ENCODE results near the gene DGUOK. TPM values are rescaled to one million over a fixed set of nuclear protein-coding genes. Genes with fewer than 3 reads are reported as not detected.

The DGUOK gene
- total and polyA plus RNA-seq, 2 experiments from 2014 or later = 68.0 to 116 TPM

DNA sequence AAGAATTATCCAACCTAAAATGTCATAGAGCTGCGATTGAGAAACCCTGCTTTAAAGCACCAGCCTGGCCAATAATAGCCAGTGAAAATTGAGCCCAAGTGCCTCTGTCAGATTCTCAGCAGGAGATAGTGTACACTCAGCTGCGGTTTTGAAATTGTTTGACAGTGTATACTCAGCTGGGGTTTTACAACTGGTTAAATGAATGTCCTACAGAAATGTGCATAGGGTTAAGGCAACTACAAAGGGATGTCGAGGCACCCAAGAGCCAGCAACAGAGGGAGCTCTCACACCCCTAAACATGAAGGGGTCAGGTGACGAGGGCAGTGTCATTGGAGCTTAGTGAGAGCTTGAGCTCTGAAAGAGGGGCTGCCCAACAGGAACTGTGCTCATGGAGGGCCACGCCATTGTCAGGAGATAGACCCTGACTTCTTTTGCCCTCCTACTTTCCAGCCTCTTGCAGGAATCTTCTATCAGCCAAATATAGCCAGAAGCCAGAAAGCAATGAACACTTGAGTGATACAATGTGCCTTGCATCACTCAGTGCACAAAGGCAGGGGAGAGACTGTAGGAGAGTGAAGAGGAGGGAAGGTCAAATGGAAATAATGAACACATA is 18.7 kb upstream of the DGUOK start:
- Histone ChIP-seq H3K36me3 (replicated peaks; ENCODE audit: insufficient read depth, low read depth) (no peaks in the 10 kb centered on the region), H2AFZ (no peak overlapping the region), H3K27ac (no peak overlapping the region), H3K4me1 (ENCODE audit: insufficient read depth) (no peaks in the 10 kb centered on the region), H3K4me3 (no peak overlapping the region), H3K4me2 (no peak overlapping the region), H3K9me2 (replicated peaks; ENCODE audit: insufficient read depth) (no peaks in the 10 kb centered on the region), H4K20me1 (ENCODE audit: insufficient read depth, poor library complexity, severe bottlenecking) (no peaks in the 10 kb centered on the region), H3K79me2 (no peaks in the 10 kb centered on the region), H3K27me3 (no peaks in the 10 kb centered on the region), H3K9me3 (ENCODE audit: low read depth) (no peaks in the 10 kb centered on the region)
- peak; percentile 23 for DNase-seq (ENCODE audit: low spot score)
- TF ChIP-seq CTCF (IDR thresholded peaks at IDR 0.05; ENCODE audit: poor library complexity) (peak; percentile 21), EZH2phosphoT487 (IDR thresholded peaks at IDR 0.05; ENCODE audit: low read depth, severe bottlenecking, unreplicated experiment) (no peak), EZH2 (IDR thresholded peaks at IDR 0.05; ENCODE audit: borderline replicate concordance) (no peak)
- WGBS (ENCODE audit: low lambda C conversion rate, missing lambda C conversion rate) = 39% methylated on average over 5 of the region's 5 CpGs

DNA sequence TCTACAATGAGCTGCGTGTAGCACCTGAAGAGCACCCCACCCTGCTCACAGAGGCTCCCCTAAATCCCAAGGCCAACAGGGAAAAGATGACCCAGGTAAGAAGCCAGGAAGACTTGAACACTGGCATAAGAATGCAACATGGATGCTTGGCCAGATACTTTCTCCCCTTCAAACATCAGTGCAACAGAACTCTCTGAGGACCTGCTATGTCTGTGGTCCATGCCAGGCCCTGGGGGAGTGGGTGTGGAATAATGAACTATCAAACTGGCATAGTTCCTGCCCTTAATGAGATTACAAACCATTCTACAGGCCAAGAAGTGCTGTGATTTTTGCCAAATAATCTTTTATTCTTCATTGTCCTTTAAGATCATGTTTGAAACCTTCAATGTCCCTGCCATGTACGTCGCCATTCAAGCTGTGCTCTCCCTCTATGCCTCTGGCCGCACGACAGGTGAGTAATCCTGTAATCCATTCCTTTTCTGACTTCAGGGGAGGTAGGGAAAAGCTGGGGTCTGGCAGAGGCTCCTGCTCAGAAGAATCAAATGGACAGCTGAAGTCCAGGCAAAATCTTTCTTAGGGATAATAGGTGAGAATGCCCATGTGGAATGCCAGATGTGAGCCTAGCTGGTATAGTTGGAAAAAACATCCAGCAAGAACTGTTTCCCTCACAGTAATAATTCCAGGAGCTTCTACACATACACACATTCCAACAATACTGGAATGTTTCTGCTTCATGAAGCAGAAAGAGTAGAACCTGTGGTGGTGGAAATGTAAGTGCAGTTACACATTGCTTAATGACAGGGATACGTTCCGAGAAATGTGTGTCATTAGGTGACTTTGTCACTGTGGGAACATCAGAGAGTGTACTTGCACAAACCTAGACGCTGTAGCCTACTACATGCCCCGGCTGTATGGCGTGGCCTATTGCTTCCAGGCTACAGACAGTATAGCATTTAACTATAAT is 17.7 kb upstream of the DGUOK start:
- Histone ChIP-seq H3K9me3 (ENCODE audit: low read depth) (no peaks in the 10 kb centered on the region), H3K79me2 (no peaks in the 10 kb centered on the region), H3K27me3 (no peaks in the 10 kb centered on the region), H3K9me2 (replicated peaks; ENCODE audit: insufficient read depth) (no peaks in the 10 kb centered on the region), H3K4me2 (no peak overlapping the region), H3K36me3 (replicated peaks; ENCODE audit: insufficient read depth, low read depth) (no peaks in the 10 kb centered on the region), H3K27ac (no peak overlapping the region), H3K4me3 (no peak overlapping the region), H3K4me1 (ENCODE audit: insufficient read depth) (no peaks in the 10 kb centered on the region), H2AFZ (no peak overlapping the region), H4K20me1 (ENCODE audit: insufficient read depth, poor library complexity, severe bottlenecking) (no peaks in the 10 kb centered on the region)
- no peak for DNase-seq (ENCODE audit: low spot score)
- 95% methylated on average over 10 of the region's 10 CpGs for WGBS (ENCODE audit: low lambda C conversion rate, missing lambda C conversion rate)
- TF ChIP-seq CTCF (IDR thresholded peaks at IDR 0.05; ENCODE audit: poor library complexity) = no peak
- TF ChIP-seq EZH2phosphoT487 (IDR thresholded peaks at IDR 0.05; ENCODE audit: low read depth, severe bottlenecking, unreplicated experiment) = no peak
- no peak for TF ChIP-seq EZH2 (IDR thresholded peaks at IDR 0.05; ENCODE audit: borderline replicate concordance)

GRCh38 chr2:73910873-73911547 is 15.7 kb upstream of the DGUOK start:
- no peaks in the 10 kb centered on the region for H3K4me1 ChIP-seq (ENCODE audit: insufficient read depth)
- no peak overlapping the region for H3K27ac ChIP-seq
- H3K4me3 ChIP-seq = no peak overlapping the region
- 92% methylated on average over 6 of the region's 6 CpGs for WGBS (ENCODE audit: low lambda C conversion rate, missing lambda C conversion rate)
- no peak overlapping the region for H2AFZ ChIP-seq
- H3K9me3 ChIP-seq (ENCODE audit: low read depth) = no peaks in the 10 kb centered on the region
- H3K36me3 ChIP-seq (replicated peaks; ENCODE audit: insufficient read depth, low read depth) = no peaks in the 10 kb centered on the region
- no peaks in the 10 kb centered on the region for H3K27me3 ChIP-seq
- no peaks in the 10 kb centered on the region for H4K20me1 ChIP-seq (ENCODE audit: insufficient read depth, poor library complexity, severe bottlenecking)
- no peak for TF ChIP-seq CTCF (IDR thresholded peaks at IDR 0.05; ENCODE audit: poor library complexity)
- no peak for TF ChIP-seq EZH2phosphoT487 (IDR thresholded peaks at IDR 0.05; ENCODE audit: low read depth, severe bottlenecking, unreplicated experiment)
- TF ChIP-seq EZH2 (IDR thresholded peaks at IDR 0.05; ENCODE audit: borderline replicate concordance) = no peak
- H3K9me2 ChIP-seq (replicated peaks; ENCODE audit: insufficient read depth) = no peaks in the 10 kb centered on the region
- H3K79me2 ChIP-seq = no peaks in the 10 kb centered on the region
- DNase-seq (ENCODE audit: low spot score) = no peak
- H3K4me2 ChIP-seq = no peak overlapping the region

Data from hepatocyte (in vitro differentiated cells).